Erythroblast (primary cell): ENCODE measurements around the gene OR6J1.

Experiments used
- GATA1 ChIP-seq: IDR thresholded peaks from 2 replicates; pipeline ENCODE4 v1.6.1; 2011; ENCODE audit warnings: low read depth, mild to moderate bottlenecking, control low read depth, low read length, moderate library complexity
- POLR2A ChIP-seq: IDR thresholded peaks from 2 replicates; pipeline ENCODE4 v1.6.1; 2011; ENCODE audit warnings: mild to moderate bottlenecking, low read length

DNA sequence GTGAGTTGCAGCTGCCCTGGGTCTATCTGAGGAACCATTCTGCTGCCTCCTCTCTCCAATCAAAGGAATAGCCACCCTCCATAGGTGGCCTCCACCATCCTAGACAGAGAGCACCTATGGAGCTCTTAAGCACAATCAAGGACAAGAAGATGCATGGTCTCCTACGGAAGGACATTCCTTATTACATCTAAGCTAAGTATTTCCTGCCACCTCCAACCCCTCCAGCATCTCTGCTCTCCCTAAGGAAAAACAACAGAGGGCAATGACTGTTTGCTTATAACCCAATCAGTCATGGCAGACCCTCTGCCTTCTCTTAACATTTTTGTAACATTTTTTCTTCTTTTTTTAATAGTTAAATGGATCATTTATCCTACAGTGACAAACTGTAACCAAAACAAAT lies 14.8 kb upstream of the OR6J1 start:
- no peak for TF ChIP-seq POLR2A
- TF ChIP-seq GATA1: no peak
